GM19035 (cell line): ENCODE data around the gene TBXT.
"Not testable (repeated sequence)": the region's sequence is repeated elsewhere in the genome, so short reads cannot be mapped to it uniquely, and the experiment has no call there.

ENCODE experiments used
- ATAC-seq: cut with Tn5 transposase; IDR thresholded peaks from one replicate; pipeline ENCODE4 v1.9.1; 2021; ENCODE audit not compliant: unreplicated experiment

The TBXT gene

GRCh38 chr6:166172546-166172945 lies 4.9 kb upstream of the TBXT start:
- ATAC-seq: no peak

GRCh38 chr6:166169549-166170421 lies 2.1 kb upstream of the TBXT start:
- ATAC-seq: no peak

GRCh38 chr6:166168616-166169548 lies 1.2 kb upstream of the TBXT start:
- no peak for ATAC-seq

DNA sequence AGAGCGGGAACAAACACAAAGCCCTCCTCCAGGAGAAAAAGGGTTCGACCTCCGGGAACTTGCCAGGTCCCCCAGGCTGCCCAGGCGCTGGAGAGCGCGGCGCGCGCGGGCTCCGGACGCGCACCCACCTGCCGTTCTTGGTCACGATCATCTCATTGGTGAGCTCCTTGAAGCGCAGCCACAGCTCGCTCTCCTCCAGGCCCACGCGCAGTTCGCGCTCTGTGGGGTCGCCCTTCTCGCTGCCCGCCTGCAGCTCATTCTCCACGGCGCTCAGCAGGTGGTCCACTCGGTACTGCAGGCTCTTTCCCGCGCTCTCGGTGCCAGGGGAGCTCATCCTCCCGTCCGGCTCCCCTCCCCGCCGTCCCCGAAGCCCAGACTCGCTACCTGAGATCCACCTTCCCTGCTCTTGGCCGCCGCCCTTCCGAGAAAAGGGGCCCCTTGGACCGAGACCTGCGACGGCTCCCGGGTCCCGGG lies 356 bp downstream of the TBXT start:
- ATAC-seq: no peak

DNA sequence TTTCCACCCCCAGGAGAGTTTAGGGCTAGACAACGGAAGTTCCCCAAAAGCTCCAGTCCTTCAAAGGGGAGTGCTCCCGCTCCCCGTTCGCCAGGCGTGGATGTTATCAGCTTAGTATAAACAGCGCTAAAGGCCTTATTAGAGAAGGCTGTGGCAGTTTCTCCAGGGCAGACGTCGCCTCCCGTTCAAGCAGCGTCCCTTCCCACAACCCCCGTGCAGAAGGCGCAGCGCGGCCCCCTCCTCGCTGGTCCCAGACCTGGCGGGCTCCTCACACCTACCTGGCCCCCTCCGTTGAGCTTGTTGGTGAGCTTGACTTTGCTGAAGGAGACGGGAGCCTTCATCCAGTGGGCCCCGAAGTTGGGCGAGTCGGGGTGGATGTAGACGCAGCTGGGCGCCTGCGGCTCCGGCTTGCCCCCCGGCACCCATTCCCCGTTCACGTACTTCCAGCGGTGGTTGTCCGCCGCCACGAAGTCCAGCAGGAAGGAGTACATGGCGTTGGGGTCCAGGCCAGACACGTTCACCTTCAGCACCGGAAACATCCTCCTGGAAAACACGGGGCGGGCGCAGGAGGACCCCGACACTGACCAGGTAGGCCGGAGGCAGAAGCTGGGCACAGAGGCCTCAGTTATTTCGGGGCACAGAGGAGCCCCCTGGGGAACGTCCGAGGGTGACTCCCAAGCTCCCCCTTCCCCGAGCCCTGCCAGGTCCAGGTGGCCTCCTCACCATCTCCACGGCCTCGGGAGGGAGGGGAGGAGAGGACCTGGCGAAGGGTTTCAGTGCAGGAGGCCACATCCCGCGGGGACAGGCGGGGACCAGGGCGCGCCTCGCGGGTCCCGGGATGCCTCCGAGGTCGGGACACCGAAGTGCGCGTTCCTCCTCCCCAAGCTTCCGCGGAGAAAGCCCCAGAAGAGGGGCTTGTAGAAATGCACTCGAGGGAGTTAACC lies 1.1 kb downstream of the TBXT start:
- no peak for ATAC-seq

DNA sequence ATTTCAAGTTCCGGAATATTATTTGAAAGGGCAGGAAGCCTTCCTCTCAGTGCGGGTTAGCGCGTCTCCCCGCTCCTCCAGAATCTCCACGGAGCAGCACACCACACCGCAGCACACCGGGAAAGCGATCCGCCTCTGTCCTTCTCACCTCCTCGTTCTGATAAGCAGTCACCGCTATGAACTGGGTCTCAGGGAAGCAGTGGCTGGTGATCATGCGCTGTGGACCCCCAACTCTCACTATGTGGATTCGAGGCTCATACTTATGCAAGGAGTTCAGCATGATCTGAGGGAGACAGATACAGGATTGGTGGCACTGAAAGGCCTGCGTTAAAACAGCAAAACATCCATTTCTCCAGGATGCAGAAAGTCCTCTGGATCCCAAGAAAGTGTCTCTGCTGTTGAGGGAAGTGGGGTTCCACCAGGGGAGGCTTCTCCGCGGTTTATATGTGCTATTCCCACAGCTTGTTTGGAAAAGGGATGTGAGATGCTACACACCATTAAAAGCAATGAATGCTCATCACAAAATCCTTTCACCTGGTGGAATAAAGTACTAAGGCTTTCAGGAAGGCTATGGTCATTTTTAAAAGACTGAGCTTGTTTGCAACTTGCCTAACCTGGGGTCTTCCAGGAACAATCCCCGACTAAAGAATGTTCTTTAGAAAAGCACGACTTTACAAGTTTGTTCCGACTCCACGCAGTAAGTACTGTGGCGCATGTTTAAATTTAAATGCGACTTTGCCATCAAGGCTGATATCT lies 1.9 kb downstream of the TBXT start:
- no peak for ATAC-seq

DNA sequence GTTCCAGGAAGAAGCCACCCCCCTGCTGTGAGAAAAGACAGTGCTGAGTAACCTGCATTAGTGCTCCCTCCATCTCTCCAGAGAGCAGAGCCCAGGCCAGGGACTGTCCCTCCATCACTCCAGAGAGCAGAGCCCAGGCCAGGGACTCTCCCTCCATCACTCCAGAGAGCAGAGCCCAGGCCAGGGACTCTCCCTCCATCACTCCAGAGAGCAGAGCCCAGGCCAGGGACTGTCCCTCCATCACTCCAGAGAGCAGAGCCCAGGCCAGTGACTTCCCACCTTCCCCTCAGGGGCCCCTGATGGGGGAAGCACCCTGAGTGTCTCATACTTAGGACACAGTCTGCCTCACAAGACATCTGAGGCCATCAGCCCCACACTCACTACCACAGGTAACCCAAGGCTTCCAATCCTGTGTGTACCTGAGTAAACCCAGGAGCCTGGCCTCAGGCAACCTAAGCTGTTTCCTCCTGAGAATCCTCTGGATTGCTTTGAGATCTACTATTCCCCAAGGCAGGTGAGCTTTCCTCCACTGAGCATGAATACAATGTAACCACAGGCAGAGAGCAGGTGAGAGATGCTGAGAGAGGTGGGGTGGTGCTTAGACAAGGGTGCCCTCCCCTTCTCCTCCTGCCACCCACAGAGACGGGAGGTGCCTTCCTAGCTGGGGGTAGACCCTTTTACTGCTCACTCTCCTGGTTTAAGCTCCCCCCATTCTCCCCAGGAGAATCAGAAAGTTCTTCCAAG lies 4.9 kb downstream of the TBXT start:
- peak; percentile 66 for ATAC-seq

DNA sequence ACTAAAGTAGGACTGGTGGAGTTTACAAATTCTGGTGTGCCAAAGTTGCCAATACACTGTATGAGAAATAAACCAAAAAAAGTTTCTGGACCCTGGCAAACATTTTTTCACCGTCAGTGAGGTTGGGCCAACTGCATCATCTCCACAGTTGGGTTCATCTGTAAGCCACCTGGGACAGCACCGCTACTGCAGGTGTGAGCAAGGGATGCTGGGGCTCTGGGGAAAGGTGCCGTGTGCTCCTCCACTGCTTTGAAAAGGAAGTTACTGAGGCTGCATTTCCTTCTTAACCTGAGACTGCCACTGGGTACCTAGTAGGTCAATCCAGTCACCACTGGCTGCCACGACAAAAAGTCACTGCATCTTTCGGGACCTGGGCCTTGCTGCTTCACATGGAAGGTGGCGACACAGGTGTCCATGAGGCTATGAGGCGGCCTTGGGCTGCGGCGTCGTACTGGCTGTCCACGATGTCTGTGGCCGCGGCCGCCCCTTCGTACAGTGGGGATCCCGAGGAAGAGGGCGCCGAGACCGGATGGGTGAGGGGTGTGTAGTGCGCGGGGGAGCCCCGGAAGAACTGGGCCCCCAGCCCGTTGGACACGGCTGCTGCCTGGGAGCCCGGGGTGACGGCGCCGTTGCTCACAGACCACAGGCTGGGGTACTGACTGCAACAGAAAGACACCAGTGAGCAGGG lies 9.6 kb downstream of the TBXT start:
- no peak for ATAC-seq

- ATAC-seq: no peak
These were observed 10.7 kb downstream of the TBXT start for GRCh38 chr6:166156942-166157341.

DNA sequence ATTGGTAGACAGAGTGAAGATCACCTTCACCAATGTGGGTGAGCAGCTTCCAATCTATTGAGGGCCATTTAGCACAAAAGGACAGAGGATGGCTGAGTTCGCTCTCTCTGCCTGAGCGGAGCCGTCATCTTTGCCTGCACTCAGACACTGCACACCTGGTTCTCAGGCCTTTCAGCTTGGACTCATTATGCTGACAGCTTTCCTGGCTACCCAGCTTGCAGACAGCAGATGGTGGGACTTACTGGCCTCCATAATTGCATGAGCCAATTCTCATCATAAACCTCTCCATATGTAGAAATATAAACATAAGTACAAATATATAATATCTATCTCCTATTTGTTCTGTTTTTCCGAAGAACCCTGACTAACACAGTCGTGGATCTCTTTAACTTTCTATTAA lies 13.7 kb downstream of the TBXT start:
- no peak for ATAC-seq

- no peak for ATAC-seq
These were observed 15.0 kb downstream of the TBXT start for GRCh38 chr6:166152660-166153059.

DNA sequence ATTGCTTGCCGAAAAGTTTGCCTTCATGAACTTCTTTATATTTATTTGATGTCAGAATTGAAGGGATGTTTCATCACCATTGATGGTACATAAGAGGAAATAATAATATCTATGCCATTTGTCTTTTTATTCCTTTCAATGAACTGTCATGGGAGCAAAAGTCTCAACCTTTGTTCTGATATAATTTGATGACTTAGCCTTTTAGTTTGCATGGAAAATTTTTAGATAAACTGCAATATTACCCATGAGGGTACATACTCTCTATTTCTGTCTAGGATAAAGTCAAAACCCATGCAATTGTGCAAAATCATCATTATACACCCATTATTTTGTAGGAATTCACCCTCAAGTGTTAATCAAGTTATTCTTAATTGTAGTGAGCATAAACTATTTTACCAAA lies 15.9 kb downstream of the TBXT start:
- ATAC-seq: no peak

DNA sequence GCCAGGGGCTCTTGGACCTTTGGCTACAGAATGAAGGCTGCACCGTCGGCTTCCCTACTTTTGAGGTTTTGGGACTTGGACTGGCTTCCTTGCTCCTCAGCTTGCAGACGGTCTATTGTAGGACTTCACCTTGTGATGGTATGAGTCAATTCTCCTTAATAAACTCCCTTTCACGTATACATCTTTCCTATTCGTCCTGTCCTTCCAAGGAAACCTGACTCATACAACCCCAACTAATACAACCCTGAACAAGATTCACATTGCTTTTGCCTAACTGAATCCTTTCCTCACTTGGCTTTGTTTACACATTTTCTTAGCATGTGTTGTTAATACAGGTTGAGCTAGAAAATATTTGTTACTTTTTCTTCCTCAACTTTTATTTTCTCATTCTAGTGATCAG lies 21.9 kb downstream of the TBXT start:
- no peak for ATAC-seq

GRCh38 chr6:166143011-166143410 lies 24.6 kb downstream of the TBXT start:
- no peak for ATAC-seq

DNA sequence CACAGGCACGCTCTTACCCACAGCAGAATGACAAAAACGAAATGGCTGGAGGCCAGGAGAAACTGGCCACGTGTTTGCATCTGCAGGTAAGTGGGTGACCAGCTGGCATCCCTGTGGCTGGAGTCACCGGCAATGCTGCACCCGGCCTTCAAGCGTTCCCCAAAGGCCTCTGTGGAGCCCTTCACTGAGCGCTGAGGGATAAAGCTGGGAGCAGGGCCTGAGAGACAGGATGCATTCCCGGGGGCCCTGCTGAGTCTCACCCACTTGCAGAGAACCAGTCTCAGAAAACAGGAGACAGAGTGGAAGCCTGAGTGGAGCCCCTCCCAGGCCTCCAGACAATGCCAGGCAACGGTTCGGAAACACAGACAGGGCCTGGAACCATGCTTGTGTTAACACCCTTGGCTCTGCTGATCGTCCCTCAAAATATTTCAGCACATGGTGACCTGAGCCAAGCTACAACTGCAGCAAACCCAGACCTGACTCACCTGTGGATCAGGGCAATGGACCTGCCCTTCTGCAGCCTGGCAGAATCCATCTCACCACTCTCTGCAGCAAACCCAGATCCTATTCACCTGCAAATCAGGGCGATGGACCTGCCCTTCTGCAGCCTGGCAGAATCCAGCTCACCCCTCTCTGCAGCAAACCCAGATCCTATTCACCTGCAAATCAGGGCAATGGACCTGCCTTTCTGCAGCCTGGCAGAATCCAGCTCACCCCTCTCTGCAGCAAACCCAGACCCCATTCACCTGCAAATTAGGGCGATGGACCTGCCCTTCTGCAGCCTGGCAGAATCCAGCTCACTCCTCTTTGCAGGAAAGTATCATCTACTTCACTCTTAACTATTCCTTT lies 39.8 kb downstream of the TBXT start:
- ATAC-seq: no peak

DNA sequence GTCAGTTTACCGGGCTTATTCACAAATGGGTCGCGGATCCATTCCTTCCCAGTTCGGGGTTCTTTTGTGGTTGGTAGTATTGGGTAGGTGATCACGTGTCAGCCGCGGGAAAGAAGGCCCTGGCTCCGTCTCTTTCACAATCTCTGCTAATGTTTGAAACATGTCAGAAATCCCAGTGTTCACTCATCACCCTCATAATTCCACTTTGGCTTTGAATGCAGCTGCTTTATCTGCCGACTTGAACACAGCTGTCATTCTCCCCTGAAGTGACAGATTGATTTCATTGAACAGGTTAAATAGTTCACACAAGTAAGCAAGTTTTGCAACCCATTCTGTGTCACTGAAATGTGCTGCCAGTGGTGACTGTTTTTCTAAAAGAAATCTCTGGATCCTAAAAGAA lies 44.5 kb downstream of the TBXT start:
- ATAC-seq: not testable (repeated sequence)

GRCh38 chr6:166121726-166122125 lies 45.9 kb downstream of the TBXT start:
- ATAC-seq: no peak
